OCI-LY1 (cell line): ENCODE data around the gene GSE1.

ENCODE experiments used
- H2AFZ ChIP-seq: fragments of 200-600 bp; sonication (generic), shearing (Covaris generic); 2 replicates; pipeline ENCODE4 v1.6.0; 2014; ENCODE audit warnings: antibody characterized with exemption, mild to moderate bottlenecking, low read length
- H3F3A ChIP-seq: fragments of 200-600 bp; sonication (generic), shearing (Covaris generic); 2 replicates; pipeline ENCODE4 v1.6.0; 2014; ENCODE audit warnings: mild to moderate bottlenecking, antibody characterized with exemption, low read length, moderate library complexity; ENCODE audit not compliant: insufficient read depth
- H3K27ac ChIP-seq: fragments of 200-600 bp; sonication (generic); 2 replicates; pipeline ENCODE4 v1.5.1; 2014; ENCODE audit warnings: low read length, mixed run types, mild to moderate bottlenecking, low read depth; ENCODE audit not compliant: poor library complexity, severe bottlenecking
- H3K27me3 ChIP-seq: fragments of 200-600 bp; sonication (generic); 2 replicates; pipeline ENCODE4 v1.6.0; 2014; ENCODE audit warnings: antibody characterized with exemption, mild to moderate bottlenecking, low read length, moderate library complexity; ENCODE audit not compliant: insufficient read depth
- H3K36me3 ChIP-seq: fragments of 200-600 bp; sonication (generic); 2 replicates; pipeline ENCODE4 v1.6.1; 2014; ENCODE audit warnings: mild to moderate bottlenecking, antibody characterized with exemption, low read length, moderate library complexity, mixed read lengths; ENCODE audit not compliant: insufficient read depth
- H3K4me1 ChIP-seq: fragments of 200-600 bp; sonication (generic); 2 replicates; pipeline ENCODE4 v1.5.1; 2014; ENCODE audit warnings: mild to moderate bottlenecking, low read length, moderate library complexity; ENCODE audit not compliant: insufficient read depth, severe bottlenecking
- H3K4me2 ChIP-seq: fragments of 200-600 bp; sonication (generic), shearing (Covaris generic); 2 replicates; pipeline ENCODE4 v1.6.1; 2014; ENCODE audit warnings: low read length
- H3K4me3 ChIP-seq: fragments of 200-600 bp; sonication (generic); 2 replicates; pipeline ENCODE4 v1.5.1; 2014; ENCODE audit warnings: low read length, low read depth, mild to moderate bottlenecking, mixed read lengths; ENCODE audit not compliant: poor library complexity, severe bottlenecking
- H3K79me2 ChIP-seq: fragments of 200-600 bp; shearing (Covaris generic); 2 replicates; pipeline ENCODE4 v1.6.1; 2016; ENCODE audit warnings: mixed run types, low read length, mixed read lengths; ENCODE audit not compliant: insufficient read depth
- H3K9ac ChIP-seq: fragments of 200-600 bp; sonication (generic), shearing (Covaris generic); 2 replicates; pipeline ENCODE4 v1.6.1; 2014; ENCODE audit warnings: mild to moderate bottlenecking, low read length, mixed read lengths
- H3K9me2 ChIP-seq: fragments of 200-600 bp; sonication (generic), shearing (Covaris generic); 2 replicates; pipeline ENCODE4 v1.6.1; 2014; ENCODE audit warnings: low read depth, mild to moderate bottlenecking, low read length, mixed read lengths
- H3K9me3 ChIP-seq: fragments of 200-600 bp; shearing (Covaris generic); 2 replicates; pipeline ENCODE4 v1.6.1; 2014; ENCODE audit warnings: low read length, mixed read lengths
- H4K20me1 ChIP-seq: fragments of 200-600 bp; sonication (generic), shearing (Covaris generic); 2 replicates; pipeline ENCODE4 v1.6.0; 2016; ENCODE audit warnings: mild to moderate bottlenecking, low read length; ENCODE audit not compliant: insufficient read depth
- CTCF ChIP-seq: fragments of 200-600 bp; sonication (generic), shearing (Covaris generic); IDR thresholded peaks from 2 replicates; pipeline ENCODE4 v1.5.1; 2017; ENCODE audit warnings: mild to moderate bottlenecking, antibody characterized with exemption, low read length, moderate library complexity, mixed read lengths
- EZH2 ChIP-seq: fragments of 200-600 bp; sonication (generic), shearing (Covaris generic); IDR thresholded peaks from 2 replicates; pipeline ENCODE4 v1.8.0; 2017; ENCODE audit warnings: borderline replicate concordance, mixed run types, mild to moderate bottlenecking, antibody characterized with exemption, low read length, moderate library complexity, mixed read lengths

The GSE1 gene

DNA sequence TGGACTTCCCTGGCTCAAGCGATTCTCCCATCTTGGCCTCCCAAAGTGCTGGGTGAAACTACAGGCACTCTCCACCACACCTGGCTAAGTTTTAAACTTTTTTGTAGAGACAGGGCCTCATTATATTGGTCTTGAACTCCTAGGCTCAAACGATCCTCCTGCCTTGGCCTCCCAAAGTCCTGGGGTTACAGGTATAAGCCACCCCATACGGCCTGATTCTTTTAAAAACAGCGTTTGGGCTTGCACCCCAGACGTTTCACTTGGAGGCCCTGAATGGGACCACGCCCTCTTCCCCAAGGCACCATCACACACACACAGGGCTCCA, 105.0 kb downstream of the GSE1 start:
- no peak overlapping the region for H3K27ac ChIP-seq
- no peaks in the 10 kb centered on the region for H3K9me2 ChIP-seq
- no peaks in the 10 kb centered on the region for H3K79me2 ChIP-seq
- H3K4me1 ChIP-seq = no peaks in the 10 kb centered on the region
- H3K9me3 ChIP-seq = no peaks in the 10 kb centered on the region
- no peak overlapping the region for H3K4me3 ChIP-seq
- no peak overlapping the region for H3K4me2 ChIP-seq
- TF ChIP-seq CTCF (no peak), EZH2 (no peak)
- H2AFZ ChIP-seq = no peak overlapping the region
- peaks cover 3% of the 10 kb centered on the region; the same call in 1 of the 2 replicates for H3K27me3 ChIP-seq
- H4K20me1 ChIP-seq = no peaks in the 10 kb centered on the region
- H3K9ac ChIP-seq = no peak overlapping the region
- H3K36me3 ChIP-seq = no peaks in the 10 kb centered on the region
- no peaks in the 10 kb centered on the region for H3F3A ChIP-seq

DNA sequence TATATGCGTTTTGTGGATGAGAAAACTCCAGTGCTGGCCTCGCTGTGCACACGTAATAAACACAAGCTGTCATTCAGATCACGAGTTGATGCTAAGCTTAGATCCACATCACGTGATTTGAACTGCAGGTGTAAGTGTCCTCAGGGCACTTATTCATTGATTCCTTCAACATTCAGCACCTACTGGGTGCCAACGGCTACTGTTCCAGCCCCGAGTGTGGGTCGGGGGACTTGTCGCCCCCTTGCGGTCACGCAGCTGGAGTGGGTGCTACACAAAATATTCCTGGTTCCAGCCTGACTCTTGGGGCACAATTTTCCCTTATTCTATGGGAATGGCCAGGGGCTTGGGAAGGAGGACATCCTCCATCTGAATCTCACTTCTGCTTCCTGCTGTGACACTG, 105.6 kb downstream of the GSE1 start:
- no peaks in the 10 kb centered on the region for H3K79me2 ChIP-seq
- TF ChIP-seq CTCF (peak; percentile 89), EZH2 (no peak)
- no peaks in the 10 kb centered on the region for H3K36me3 ChIP-seq
- H3K27ac ChIP-seq = no peak overlapping the region
- H3K9ac ChIP-seq = no peak overlapping the region
- H4K20me1 ChIP-seq = no peaks in the 10 kb centered on the region
- no peak overlapping the region for H3K4me2 ChIP-seq
- H3K4me3 ChIP-seq = no peak overlapping the region
- H3K27me3 ChIP-seq = peaks cover 3% of the 10 kb centered on the region; the same call in 1 of the 2 replicates
- H2AFZ ChIP-seq = no peak overlapping the region
- no peaks in the 10 kb centered on the region for H3K9me2 ChIP-seq
- no peaks in the 10 kb centered on the region for H3K4me1 ChIP-seq
- H3F3A ChIP-seq = no peaks in the 10 kb centered on the region
- H3K9me3 ChIP-seq = no peaks in the 10 kb centered on the region

DNA sequence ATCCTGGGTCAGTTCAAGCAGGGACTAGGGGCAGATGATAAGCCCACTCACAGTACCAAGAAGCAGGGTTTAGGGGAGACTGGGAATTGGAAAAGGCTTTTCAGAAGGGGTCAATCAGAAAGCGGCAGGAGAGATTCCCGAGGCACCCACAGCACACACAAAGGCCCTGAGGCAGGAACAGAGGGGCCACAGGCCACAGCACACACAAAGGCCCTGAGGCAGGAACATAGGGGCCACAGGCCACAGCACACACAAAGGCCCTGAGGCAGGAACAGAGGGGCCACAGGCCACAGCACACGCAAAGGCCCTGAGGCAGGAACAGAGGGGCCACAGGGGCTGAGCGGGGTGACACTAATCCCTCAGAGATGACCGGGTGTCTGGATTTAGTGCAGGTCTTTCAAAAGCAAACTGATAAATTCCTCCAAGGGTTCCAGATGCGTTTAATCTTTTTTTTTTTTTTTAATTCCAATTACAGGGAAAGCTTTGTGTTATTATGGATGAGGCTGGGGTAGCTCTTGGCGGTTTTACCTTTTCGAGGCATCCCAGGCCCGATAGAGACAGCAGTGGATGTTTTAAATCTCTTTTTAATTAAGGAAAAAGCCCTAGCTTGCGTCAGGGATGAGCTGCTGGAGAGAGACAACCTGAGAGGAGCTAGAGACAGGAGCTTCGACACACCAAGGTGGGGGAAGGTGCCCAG, 106.6 kb downstream of the GSE1 start:
- H3K9me3 ChIP-seq = no peaks in the 10 kb centered on the region
- no peaks in the 10 kb centered on the region for H3F3A ChIP-seq
- H4K20me1 ChIP-seq = no peaks in the 10 kb centered on the region
- H3K27me3 ChIP-seq = peaks cover 3% of the 10 kb centered on the region; the same call in 1 of the 2 replicates
- H3K79me2 ChIP-seq = no peaks in the 10 kb centered on the region
- no peaks in the 10 kb centered on the region for H3K9me2 ChIP-seq
- no peak overlapping the region for H2AFZ ChIP-seq
- H3K27ac ChIP-seq = no peak overlapping the region
- no peak overlapping the region for H3K4me2 ChIP-seq
- no peak overlapping the region for H3K4me3 ChIP-seq
- no peak overlapping the region for H3K9ac ChIP-seq
- TF ChIP-seq EZH2 (no peak), CTCF (no peak)
- H3K4me1 ChIP-seq = no peaks in the 10 kb centered on the region
- H3K36me3 ChIP-seq = no peaks in the 10 kb centered on the region
